Thyroid gland (tissue), 4 donors: Measurements from ENCODE around the gene RBM15B.

Source experiments
- CTCF ChIP-seq, 6 experiments: fragments of 200-600 bp in 3 of 6; fragments of 450-650 bp in 3 of 6; sonication (generic) in 3 of 6; IDR thresholded peaks; one replicate each; pipeline ENCODE4 v1.5.1; 2016 to 2019; ENCODE audit warnings: antibody characterized with exemption in 6 of 6, mild to moderate bottlenecking in 2 of 6, inconsistent platforms in 1 of 6, moderate library complexity in 1 of 6
- POLR2A ChIP-seq, 2 donors: fragments of 450-650 bp; IDR thresholded peaks; one replicate each; pipeline ENCODE4 v1.6.1; 2017; ENCODE audit warnings: antibody characterized with exemption in 2 of 2, mild to moderate bottlenecking in 2 of 2, moderate library complexity in 1 of 2

DNA sequence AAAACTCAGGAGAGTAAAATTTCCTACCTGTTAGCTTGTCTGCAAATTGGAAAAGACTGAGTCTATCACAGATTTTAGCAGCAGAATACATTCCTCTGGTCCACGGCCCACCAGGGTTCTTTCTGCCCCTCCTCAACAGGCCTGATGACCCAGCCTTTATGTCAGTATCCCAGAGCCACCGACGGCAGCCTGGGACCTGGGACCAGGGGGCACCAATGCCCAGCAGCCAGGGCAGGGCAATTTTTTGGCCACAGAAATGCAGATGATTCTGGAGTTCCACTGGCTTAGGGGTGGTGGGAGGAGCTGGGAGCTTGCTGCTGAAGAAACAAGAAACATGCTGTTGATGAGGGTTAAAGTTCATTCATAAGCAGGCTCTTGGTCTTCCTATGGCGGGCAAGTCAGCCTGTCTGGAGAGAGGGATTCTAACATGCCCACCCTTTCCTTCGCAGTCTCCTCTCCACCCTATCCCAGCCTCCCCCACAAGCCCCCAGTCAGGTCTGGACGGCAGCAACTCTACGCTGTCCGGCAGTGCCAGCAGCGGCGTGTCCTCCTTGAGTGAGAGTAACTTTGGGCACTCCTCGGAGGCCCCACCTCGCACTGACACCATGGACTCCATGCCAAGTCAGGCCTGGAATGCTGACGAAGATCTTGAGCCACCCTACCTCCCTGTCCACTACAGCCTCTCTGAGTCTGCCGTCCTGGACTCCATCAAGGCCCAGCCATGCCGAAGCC is 10.3 kb upstream of the RBM15B start:
- TF ChIP-seq CTCF (IDR thresholded peaks at IDR 0.05) (no peak), POLR2A (IDR thresholded peaks at IDR 0.05) (no peak)
